BJ (cell line): ENCODE data around the gene TFEB. TPM values are rescaled to one million over a fixed set of nuclear protein-coding genes. Genes with fewer than 3 reads are reported as not detected.

Experiments
- CTCF ChIA-PET: fragments of 350-600 bp; formaldehyde crosslinking; extraction: SDS; loops from one replicate; lab custom pipeline; 2021; ENCODE audit warnings: antibody characterized with exemption, inconsistent platforms; lab: Yijun Ruan, JAX
- POLR2A ChIA-PET: fragments of 300-600 bp; sonication (Branson Sonifier 250); formaldehyde crosslinking; extraction: SDS; loops from one replicate; lab custom pipeline; 2021; ENCODE audit warnings: antibody characterized with exemption; lab: Charles Lee
- DNase-seq: peaks from one replicate; pipeline ENCODE4 v3.0.0-alpha.2; 2011; ENCODE audit warnings: low read depth
- H3K27me3 ChIP-seq: 2 replicates; pipeline ENCODE4 v1.6.0; 2011; ENCODE audit warnings: low read length; ENCODE audit not compliant: control insufficient read depth, insufficient read depth
- H3K36me3 ChIP-seq: 2 replicates; pipeline ENCODE4 v1.5.1; 2011; ENCODE audit warnings: low read length; ENCODE audit not compliant: control insufficient read depth, insufficient read depth
- H3K4me3 ChIP-seq: 2 replicates; pipeline ENCODE4 v1.5.1; 2011; ENCODE audit warnings: low read depth, mild to moderate bottlenecking, control low read depth, low read length
- CTCF ChIP-seq: IDR thresholded peaks from 2 replicates; pipeline ENCODE4 v1.5.1; 2011; ENCODE audit warnings: low read depth, mild to moderate bottlenecking, control low read depth, inconsistent platforms, low read length, moderate library complexity; ENCODE audit not compliant: insufficient read depth
- polyA plus RNA-seq: library from polyadenylated mRNA; depleted of rRNA; stranded (reverse); fragments of >200 nt; gene quantifications from 2 replicates; pipeline ENCODE4 v1.2.3, GENCODE V29; 2011

TFEB gene
- polyA plus RNA-seq, 1 experiment: 21.9 TPM

- TF ChIP-seq CTCF: no peak
- Histone ChIP-seq H3K4me3 (peak overlapping the region; percentile 85), H3K36me3 (no peaks in the 10 kb centered on the region), H3K27me3 (no peaks in the 10 kb centered on the region; the same call in 1 of the 2 replicates)
- ChIA-PET POLR2A (interaction anchor here (0.7 to 0.9 kb wide), 4 partner anchors 10 to 44 kb away, joined by 3 to 5 read pairs (median 3); no protein-coding TSS in a partner anchor), CTCF (interaction anchor here (0.6 to 3.3 kb wide), 27 partner anchors 8 to 366 kb away, joined by 3 to 28 read pairs (median 4); partner anchors contain the start of genes FRS3, PGC and TOMM6)
- DNase-seq: no peak
Observed at GRCh38 chr6:41733707-41734665, 1.4 kb downstream of the TFEB start.

GRCh38 chr6:41733360-41733706 lies 2.1 kb downstream of the TFEB start:
- ChIA-PET POLR2A (interaction anchor here (0.9 kb wide), 1 partner anchor 9 kb away, joined by 3 read pairs; no protein-coding TSS in a partner anchor), CTCF (interaction anchor here (1.0 to 3.3 kb wide), 14 partner anchors 13 to 365 kb away, joined by 3 to 28 read pairs (median 8); partner anchors contain the start of gene TOMM6)
- peak overlapping the region; percentile 85 for H3K4me3 ChIP-seq
- no peaks in the 10 kb centered on the region; the same call in 1 of the 2 replicates for H3K27me3 ChIP-seq
- no peak for DNase-seq
- H3K36me3 ChIP-seq: no peaks in the 10 kb centered on the region
- no peak for TF ChIP-seq CTCF

- POLR2A ChIA-PET: interaction anchor here (0.9 kb wide), 1 partner anchor 9 kb away, joined by 3 read pairs; no protein-coding TSS in a partner anchor
- no peak for DNase-seq
- CTCF ChIA-PET: interaction anchor here (1.0 to 3.3 kb wide), 10 partner anchors 14 to 365 kb away, joined by 3 to 28 read pairs (median 8); partner anchors contain the start of gene TOMM6
- Histone ChIP-seq H3K27me3 (no peaks in the 10 kb centered on the region; the same call in 1 of the 2 replicates), H3K4me3 (peak overlapping the region; percentile 85), H3K36me3 (no peaks in the 10 kb centered on the region)
- TF ChIP-seq CTCF: no peak
Observed at GRCh38 chr6:41732591-41733359, 2.6 kb downstream of the TFEB start.

GRCh38 chr6:41732149-41732548 lies 3.3 kb downstream of the TFEB start:
- H3K4me3 ChIP-seq: no peak overlapping the region; the same call in 1 of the 2 replicates
- no peak for TF ChIP-seq CTCF
- no peaks in the 10 kb centered on the region; the same call in 1 of the 2 replicates for H3K27me3 ChIP-seq
- DNase-seq: no peak
- ChIA-PET CTCF (interaction anchor here (1.1 kb wide), 1 partner anchor 314 kb away, joined by 3 read pairs; no protein-coding TSS in a partner anchor), POLR2A (no interaction called here)
- H3K36me3 ChIP-seq: no peaks in the 10 kb centered on the region
